Stimulated activated CD8-positive, alpha-beta memory T cell treated with anti-CD3 and anti-CD28 coated beads, Interleukin-15, amount 100 ng/mL, for 4 hours (primary cell): ENCODE data around the gene ATP1B4.
"Not testable (repeated sequence)": the region's sequence is repeated elsewhere in the genome, so short reads cannot be mapped to it uniquely, and the experiment has no call there.

Experiments used
- DNase-seq, 2 donors: peaks; one replicate each; pipeline ENCODE4 v3.0.0-alpha.2; 2020; ENCODE audit warnings: low read depth in 2 of 2

Gene ATP1B4

DNA sequence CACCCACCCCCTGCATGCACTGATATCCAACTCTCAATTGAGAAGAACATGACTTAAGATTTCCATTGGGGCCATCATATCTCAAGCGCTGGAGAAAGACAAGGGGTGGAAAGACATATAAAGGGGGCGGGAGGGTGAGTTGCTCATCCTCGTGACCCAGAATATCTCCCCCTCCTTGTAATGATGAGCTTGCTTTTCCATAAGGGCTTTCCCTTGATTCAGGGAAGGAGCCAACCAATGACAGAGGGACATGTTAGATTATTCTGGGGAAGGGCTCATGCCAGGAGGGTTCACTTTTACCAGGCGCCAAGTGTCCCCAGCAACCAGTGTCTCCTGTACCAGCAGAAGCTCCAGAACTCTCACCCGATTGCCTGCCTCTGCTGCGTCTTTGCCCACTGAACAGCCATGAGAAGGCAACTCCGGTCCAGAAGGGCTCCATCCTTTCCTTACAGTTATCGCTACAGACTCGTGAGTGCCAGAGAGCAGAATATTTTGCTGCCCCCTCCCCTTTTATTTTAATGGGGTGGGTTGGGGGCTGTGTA, at the start of gene ATP1B4:
Gene ATP1B4 (plus strand): TSS at position 326 of the 542 bp plus-strand sequence. CDS start 80 bp downstream, at position 406.
- DNase-seq = no peak

- DNase-seq = no peak
These were observed 46.1 kb upstream of the ATP1B4 start for GRCh38 chrX:120315776-120316175.

GRCh38 chrX:120316587-120317283, 45.2 kb upstream of the ATP1B4 start:
- DNase-seq = no peak

GRCh38 chrX:120318411-120318810, 43.5 kb upstream of the ATP1B4 start:
- no peak for DNase-seq

- DNase-seq = no peak
These were observed 40.2 kb upstream of the ATP1B4 start for GRCh38 chrX:120321520-120322281.

DNA sequence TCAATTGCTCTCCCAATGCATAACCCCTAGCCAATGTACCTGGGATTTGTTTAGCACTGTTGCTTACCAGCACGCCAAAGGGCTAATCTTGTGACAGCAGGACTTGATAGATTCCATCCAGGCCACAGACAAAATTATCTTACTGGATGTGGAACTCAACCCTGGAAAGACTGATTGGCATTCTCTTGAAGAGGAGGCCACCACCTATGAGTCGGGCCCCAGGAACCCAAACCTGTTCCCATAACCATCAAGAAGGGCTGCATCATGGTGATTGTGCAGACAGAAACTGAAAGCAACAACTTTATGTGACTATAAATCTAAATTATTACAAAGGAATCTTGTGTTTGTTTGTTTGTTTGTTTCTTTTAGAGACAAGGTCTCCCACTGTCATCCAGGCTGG, 30.8 kb upstream of the ATP1B4 start:
- DNase-seq = no peak

GRCh38 chrX:120332394-120332793, 29.5 kb upstream of the ATP1B4 start:
- DNase-seq = no peak

DNA sequence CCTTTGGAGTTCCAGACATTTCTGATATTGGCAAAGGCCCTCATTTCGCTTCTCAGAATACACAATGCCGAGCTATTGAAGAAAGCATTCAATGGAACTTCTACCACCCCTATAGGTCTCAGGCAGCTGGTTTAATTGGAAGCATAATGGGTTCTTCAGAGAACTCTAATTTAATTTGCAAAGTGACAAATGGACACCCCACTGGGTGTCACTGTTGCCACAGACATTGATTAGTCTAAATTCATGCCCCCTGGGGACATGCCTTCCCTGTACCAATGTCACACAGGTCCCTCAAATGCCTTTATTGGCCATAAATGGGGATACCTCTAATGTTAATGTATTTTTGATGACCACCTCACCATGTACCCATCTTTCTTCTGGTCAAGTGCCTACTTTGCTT, 27.7 kb upstream of the ATP1B4 start:
- no peak for DNase-seq

DNA sequence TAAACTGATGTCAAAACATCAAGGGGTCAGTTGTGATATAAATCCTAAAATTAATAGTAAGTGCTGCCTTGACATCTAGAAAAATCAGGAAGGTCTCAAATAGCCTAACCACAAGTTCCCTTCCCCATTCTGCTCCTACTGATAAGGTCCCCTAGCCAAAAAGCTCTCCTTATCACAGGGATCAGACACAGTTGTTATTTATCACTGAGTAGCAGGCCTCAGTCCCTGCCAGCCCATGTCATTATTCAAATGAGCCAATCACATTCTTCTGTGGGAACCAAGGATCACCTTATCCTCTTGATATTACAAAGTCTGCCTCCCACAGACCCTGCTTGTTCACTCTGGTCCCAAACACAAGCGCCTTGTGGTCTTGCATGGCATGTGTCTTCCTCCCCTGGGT, 27.3 kb upstream of the ATP1B4 start:
- no peak for DNase-seq

- DNase-seq = no peak
These were observed 26.6 kb upstream of the ATP1B4 start for GRCh38 chrX:120335289-120335688.

DNA sequence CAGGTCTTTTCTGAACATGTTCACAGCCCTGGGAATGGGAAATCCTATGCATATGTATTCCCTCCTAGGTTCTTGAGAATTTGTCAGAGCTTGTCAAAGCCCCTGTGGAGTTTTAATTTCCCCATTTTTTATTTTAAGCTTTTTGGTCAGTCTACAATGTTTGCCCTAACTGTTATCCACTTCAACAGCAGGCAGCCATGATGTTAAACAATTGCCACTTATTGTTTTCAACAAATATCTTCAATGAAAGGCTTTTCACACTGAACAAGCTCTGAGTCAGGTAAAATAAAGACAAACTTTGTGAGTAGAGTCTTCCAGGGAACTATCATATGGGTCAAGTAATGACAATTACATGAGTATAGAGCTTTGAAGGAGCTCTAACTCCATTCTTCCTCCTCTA, 25.0 kb upstream of the ATP1B4 start:
- no peak for DNase-seq

GRCh38 chrX:120344566-120344965, 17.3 kb upstream of the ATP1B4 start:
- DNase-seq = not testable (repeated sequence)

GRCh38 chrX:120350450-120351138, 11.3 kb upstream of the ATP1B4 start:
- DNase-seq = no peak

GRCh38 chrX:120356084-120356483, 5.8 kb upstream of the ATP1B4 start:
- no peak for DNase-seq

DNA sequence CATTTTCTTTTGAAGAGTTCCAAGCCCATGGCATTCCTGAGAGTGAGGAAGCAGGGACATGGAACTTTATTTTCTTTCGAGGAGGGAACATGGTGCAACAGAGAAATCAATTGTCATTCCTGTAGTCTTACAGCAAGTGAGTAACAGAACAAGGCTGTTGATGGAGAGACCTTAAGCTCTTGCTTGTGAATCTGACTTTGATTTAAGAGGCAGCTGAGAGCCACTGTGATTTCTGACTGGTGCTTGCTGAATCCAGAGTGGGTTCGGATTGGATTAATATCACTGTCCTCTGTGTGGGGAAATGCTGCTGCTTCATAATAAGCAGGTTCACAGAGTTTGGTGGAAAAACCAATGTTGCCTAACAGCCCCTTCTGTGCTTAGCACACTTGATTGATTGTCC, 4.7 kb upstream of the ATP1B4 start:
- DNase-seq = no peak

DNA sequence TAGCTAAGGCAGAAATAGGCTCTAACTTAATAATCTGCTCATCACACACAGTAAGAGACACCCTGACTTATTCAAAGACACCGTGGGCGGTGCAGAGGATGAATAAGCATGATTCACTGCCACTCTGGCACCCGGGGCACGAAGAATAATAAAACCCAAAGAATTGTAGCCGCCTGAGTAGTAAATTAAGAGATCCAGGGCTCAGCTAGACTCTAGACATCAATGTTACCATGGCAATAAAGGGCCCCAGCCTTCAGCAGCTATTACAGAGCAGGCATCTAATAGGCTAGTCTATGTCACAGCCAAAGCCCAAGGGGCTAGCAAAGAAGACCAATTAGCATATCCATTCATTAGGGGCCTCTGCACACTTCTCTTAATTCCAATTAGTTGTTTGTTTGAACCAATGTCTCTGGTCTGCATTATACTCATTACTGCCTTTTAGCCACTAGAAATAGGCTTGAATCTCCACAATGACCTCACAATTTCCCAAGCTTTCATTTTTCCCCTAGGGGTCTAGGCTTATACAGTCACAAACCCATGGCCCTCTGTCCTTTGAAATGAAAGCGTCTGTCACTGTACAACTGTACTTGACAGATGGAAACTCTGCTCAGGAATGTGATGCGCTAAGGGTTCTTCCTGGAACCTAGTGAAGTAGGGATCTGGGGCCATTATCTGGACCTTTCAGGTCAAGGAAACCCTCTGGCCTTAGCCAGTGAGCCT, 3.0 kb upstream of the ATP1B4 start:
- no peak for DNase-seq

- DNase-seq = no peak
These were observed 3.4 kb downstream of the ATP1B4 start for GRCh38 chrX:120365320-120365719.

DNA sequence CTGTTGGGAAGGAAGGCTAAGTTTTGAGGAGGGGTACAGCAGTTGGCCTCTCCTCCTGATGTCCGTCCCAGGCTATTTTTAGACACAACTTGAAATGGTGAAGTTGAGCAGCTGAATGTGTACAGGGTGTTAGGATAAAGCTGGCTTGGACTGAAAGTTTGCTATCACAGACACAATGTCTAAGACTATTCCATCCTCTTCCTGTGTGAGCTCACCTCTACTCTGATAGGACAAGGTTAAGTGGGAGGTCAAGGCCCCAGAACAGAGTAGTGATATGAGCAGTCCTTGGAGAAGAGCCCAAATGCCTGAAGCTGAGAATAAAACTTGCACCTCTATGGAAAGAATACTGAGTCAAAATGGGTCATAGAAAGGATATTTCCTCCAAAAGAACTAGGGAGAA, 4.1 kb downstream of the ATP1B4 start:
- no peak for DNase-seq

GRCh38 chrX:120366794-120367193, 4.9 kb downstream of the ATP1B4 start:
- DNase-seq = no peak

GRCh38 chrX:120367402-120368109, 5.7 kb downstream of the ATP1B4 start:
- no peak for DNase-seq
